GM12878 (cell line): ENCODE data around the gene MAN1B1. TPM values are rescaled to one million over a fixed set of nuclear protein-coding genes. Genes with fewer than 3 reads are reported as not detected.

Experiments
- ATAC-seq: fragments of 200-7000 bp; cut with Tn5 transposase; 3 replicates; pipeline ENCODE4 v1.9.1; 2020; ENCODE audit warnings: mild to moderate bottlenecking, moderate library complexity
- BruUV-seq: library from RNA; stranded (reverse); fragments of 400-500 nt; replicated peaks from 2 replicates; lab custom pipeline; 2021; lab: Mats Ljungman, UMichigan
- CTCF ChIA-PET: fragments of 300-600 bp; sonication (Branson Sonifier 250); formaldehyde crosslinking; extraction: SDS; loops from one replicate; lab custom pipeline; 2021; ENCODE audit warnings: inconsistent platforms; lab: Yijun Ruan, JAX
- POLR2A ChIA-PET: fragments of 350-600 bp; formaldehyde crosslinking; extraction: SDS; loops from one replicate; lab custom pipeline; 2021; ENCODE audit warnings: inconsistent platforms; lab: Charles Lee
- RAD21 ChIA-PET: fragments of 300-600 bp; sonication (Branson Sonifier 250); formaldehyde crosslinking; loops from one replicate; lab custom pipeline; 2023; ENCODE audit warnings: antibody characterized with exemption; ENCODE audit not compliant: unreplicated experiment; lab: Charles Lee
- SMC1A ChIA-PET: fragments of 300-600 bp; sonication (Branson Sonifier 250); formaldehyde crosslinking; loops from one replicate; lab custom pipeline; 2023; ENCODE audit not compliant: unreplicated experiment, uncharacterized antibody; lab: Charles Lee
- DNase-seq: peaks from one replicate; pipeline ENCODE4 v3.0.0-alpha.2; 2011; ENCODE audit warnings: low read depth, low spot score
- FAIRE-seq: peaks from 3 replicates; lab custom pipeline; 2011; peaks lifted over from hg19 to GRCh38; lab: Jason Lieb, UNC
- H2AFZ ChIP-seq: 2 replicates; pipeline ENCODE4 v1.6.0; 2011; ENCODE audit warnings: low read depth, low read length, control low read depth; ENCODE audit not compliant: control insufficient read depth
- H3K27ac ChIP-seq: 2 replicates; pipeline ENCODE4 v1.5.1; 2011; ENCODE audit warnings: control low read depth; ENCODE audit not compliant: control insufficient read depth, insufficient read depth
- H3K27me3 ChIP-seq, 2 experiments: replicated peaks in 1 of 2; 2 replicates each; pipeline versions ENCODE4 v1.6.0 to v1.6.1; 2011; ENCODE audit warnings: low read length in 1 of 2; ENCODE audit not compliant: control insufficient read depth in 2 of 2, insufficient read depth in 2 of 2
- H3K36me3 ChIP-seq, 2 experiments: 2 replicates each; pipeline ENCODE4 v1.5.1; 2011; ENCODE audit warnings: low read length in 1 of 2; ENCODE audit not compliant: control insufficient read depth in 2 of 2, insufficient read depth in 2 of 2
- H3K4me1 ChIP-seq: 2 replicates; pipeline ENCODE4 v1.6.1; 2011; ENCODE audit warnings: mild to moderate bottlenecking, low read length, moderate library complexity, mixed read lengths; ENCODE audit not compliant: control insufficient read depth, insufficient read depth
- H3K4me2 ChIP-seq: 2 replicates; pipeline ENCODE4 v1.6.0; 2011; ENCODE audit warnings: control low read depth; ENCODE audit not compliant: control insufficient read depth, insufficient read depth
- H3K4me3 ChIP-seq: fragments of 200-600 bp; sonication (generic); 2 replicates; pipeline ENCODE4 v1.5.1; 2016
- H3K79me2 ChIP-seq: 2 replicates; pipeline ENCODE4 v1.6.0; 2011; ENCODE audit warnings: low read length; ENCODE audit not compliant: control insufficient read depth, insufficient read depth
- H3K9ac ChIP-seq: 2 replicates; pipeline ENCODE4 v1.8.0; 2011; ENCODE audit warnings: low read length, control low read depth, mixed read lengths; ENCODE audit not compliant: control insufficient read depth, insufficient read depth
- H3K9me3 ChIP-seq: replicated peaks from 3 replicates; pipeline ENCODE4 v1.5.1; 2011; ENCODE audit warnings: mild to moderate bottlenecking, low read length; ENCODE audit not compliant: control insufficient read depth, insufficient read depth
- H4K20me1 ChIP-seq: 2 replicates; pipeline ENCODE4 v1.6.0; 2011; ENCODE audit not compliant: control insufficient read depth, insufficient read depth
- CHD2 ChIP-seq: IDR thresholded peaks from 2 replicates; pipeline ENCODE4 v1.6.1; 2011; ENCODE audit warnings: low read depth, low read length, improper control_type of control experiment, borderline replicate concordance
- RBBP5 ChIP-seq: fragments of 200-600 bp; sonication (generic); conservative IDR thresholded peaks from 2 replicates; pipeline ENCODE4 v1.6.1; 2016
- ZBTB33 ChIP-seq: fragments of 450-650 bp; IDR thresholded peaks from 2 replicates; pipeline ENCODE4 v1.6.1; 2017; ENCODE audit warnings: mild to moderate bottlenecking
- WGBS: methylation state at CpG from one replicate; pipeline ENCODE4 v1.1.6; 2016; ENCODE audit warnings: low lambda C conversion rate; ENCODE audit not compliant: insufficient replicate concordance, insufficient coverage; ENCODE audit errors: missing lambda C conversion rate; 5-methylcytosine and 5-hydroxymethylcytosine counted together
- in situ Hi-C: fragments of 300-500 bp; cut with MboI; formaldehyde crosslinking; loops from 9 replicates; pipeline ENCODE4 v1.14.3; 2018; ENCODE audit warnings: mixed read lengths
- intact Hi-C: fragments of 100-400 bp; cut with micrococcal nuclease; formaldehyde crosslinking; loops from one replicate; pipeline ENCODE4 v1.14.2; 2022; ENCODE audit not compliant: unreplicated experiment
- polyA plus RNA-seq, 11 experiments: library from polyadenylated mRNA; depleted of rRNA in 4 of 11; unstranded in 6 of 11; stranded (reverse) in 5 of 11; fragments of >200 nt; fragmentation: Nextera tagmentation in 4 of 11; fragmentation: Illumina TruSeq in 1 of 11; extraction: Ambion mirVana in 4 of 11; extraction: Trizol in 1 of 11; gene quantifications; 1 replicate in 1 of 11; 2 replicates in 10 of 11; pipeline versions ENCODE4 v1.2.1 to v1.2.3, GENCODE V29; 2011 to 2016; ENCODE audit warnings: inconsistent platforms in 2 of 11, missing spikeins in 2 of 11, low read depth in 1 of 11
- total RNA-seq, 4 experiments: library from RNA; depleted of rRNA in 3 of 4; stranded (reverse); fragments of >200 nt in 3 of 4; fragmentation: Illumina TruSeq in 1 of 4; extraction: Trizol in 1 of 4; gene quantifications; 2 replicates each; pipeline versions ENCODE4 v1.2.1 to v1.2.3, GENCODE V29; 2013 to 2021
- TF ChIP-seq, protein P1 (sequence below): IDR thresholded peaks from 2 replicates; pipeline ENCODE4 v1.6.1; 2012; ENCODE audit warnings: low read length, inconsistent platforms

The MAN1B1 gene
- total and polyA plus RNA-seq, 10 of the 15 experiments (the other 5 are each of a cell fraction or from before 2014, with no cell fraction given), result 0.71 to 34.1 (median 22.7) TPM

DNA sequence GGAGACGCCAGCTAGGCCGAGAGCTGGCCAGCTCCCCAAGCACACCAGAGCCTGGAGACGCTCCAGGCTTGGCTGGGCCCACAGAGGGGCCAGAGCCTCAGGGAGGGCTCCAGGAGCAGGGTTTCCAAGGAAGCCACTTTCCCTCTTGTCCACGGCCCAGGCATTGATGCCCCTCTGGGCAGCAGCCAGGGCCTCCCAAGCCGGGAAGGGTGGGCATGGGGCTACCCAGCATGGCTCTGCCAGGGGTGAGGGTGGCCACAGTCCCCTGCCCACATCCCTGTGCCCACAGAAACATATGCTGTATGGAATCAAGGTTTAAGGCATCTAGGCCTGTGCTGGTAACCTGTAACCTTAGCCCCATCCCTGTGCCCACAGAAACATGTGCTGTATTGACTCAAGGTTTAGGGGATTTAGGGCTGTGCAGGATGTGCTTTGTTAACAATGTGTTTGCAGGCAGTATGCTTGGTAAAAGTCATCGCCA is 29.3 kb downstream of the MAN1B1 start:
- WGBS, result 69% methylated on average over 6 of the region's 6 CpGs
- in situ Hi-C loops, result no loop called here
- H3K36me3 ChIP-seq, result peaks cover 4 to 7% of the 10 kb centered on the region in 2 experiments; a peak in 3 of 4 replicates
- FAIRE-seq, result no peak
- no TSS peak for BruUV-seq
- H3K79me2 ChIP-seq, result peaks cover 2% of the 10 kb centered on the region
- TF ChIP-seq RBBP5, result no peak
- no peak for TF ChIP-seq ZBTB33
- TF ChIP-seq CHD2, result no peak
- TF ChIP-seq, protein P1, sequence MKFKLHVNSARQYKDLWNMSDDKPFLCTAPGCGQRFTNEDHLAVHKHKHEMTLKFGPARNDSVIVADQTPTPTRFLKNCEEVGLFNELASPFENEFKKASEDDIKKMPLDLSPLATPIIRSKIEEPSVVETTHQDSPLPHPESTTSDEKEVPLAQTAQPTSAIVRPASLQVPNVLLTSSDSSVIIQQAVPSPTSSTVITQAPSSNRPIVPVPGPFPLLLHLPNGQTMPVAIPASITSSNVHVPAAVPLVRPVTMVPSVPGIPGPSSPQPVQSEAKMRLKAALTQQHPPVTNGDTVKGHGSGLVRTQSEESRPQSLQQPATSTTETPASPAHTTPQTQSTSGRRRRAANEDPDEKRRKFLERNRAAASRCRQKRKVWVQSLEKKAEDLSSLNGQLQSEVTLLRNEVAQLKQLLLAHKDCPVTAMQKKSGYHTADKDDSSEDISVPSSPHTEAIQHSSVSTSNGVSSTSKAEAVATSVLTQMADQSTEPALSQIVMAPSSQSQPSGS, result no peak
- ChIA-PET CTCF (interaction anchor here (1.1 to 1.8 kb wide), 2 partner anchors 107 to 111 kb away, joined by 6 to 7 read pairs; partner anchors contain the start of gene RNF224), POLR2A (interaction anchor here (1.5 kb wide), 1 partner anchor 119 kb away, joined by 3 read pairs; no protein-coding TSS in a partner anchor), SMC1A (no interaction called here), RAD21 (interaction anchor here (1.4 kb wide), 1 partner anchor 35 kb away, joined by 4 read pairs; no protein-coding TSS in a partner anchor)
- H3K27me3 ChIP-seq, result no peaks in the 10 kb centered on the region
- H3K9ac ChIP-seq, result no peak overlapping the region
- H3K4me3 ChIP-seq, result no peak overlapping the region
- DNase-seq, result no peak
- intact Hi-C loops, result loop anchor here (5.0 kb wide), 2 partner anchors 36 to 49 kb away; no protein-coding TSS in a partner anchor
- peaks cover 12% of the 10 kb centered on the region for H3K4me1 ChIP-seq
- no peaks in the 10 kb centered on the region for H3K9me3 ChIP-seq
- no peak overlapping the region for H2AFZ ChIP-seq
- ATAC-seq, result no peak
- no peak overlapping the region for H3K27ac ChIP-seq
- no peak overlapping the region for H3K4me2 ChIP-seq
- no peaks in the 10 kb centered on the region for H4K20me1 ChIP-seq
